Pancreas (tissue), 10 donors: ENCODE data around the gene POMGNT1. TPM values are rescaled to one million over a fixed set of nuclear protein-coding genes. Genes with fewer than 3 reads are reported as not detected.

Experiments
- ATAC-seq, 4 donors: fragments of 200-7000 bp; cut with Tn5 transposase; one replicate each; pipeline versions ENCODE4 v1.8.0 to v1.9.1; 2020; ENCODE audit warnings: mild to moderate bottlenecking in 4 of 4, moderate library complexity in 4 of 4
- DNase-seq, 6 donors: peaks; one replicate each; pipeline ENCODE4 v3.0.0-alpha.2; 2020
- FAIRE-seq: peaks from 2 replicates; lab custom pipeline; 2012; peaks lifted over from hg19 to GRCh38; lab: Jason Lieb, UNC
- H3K27ac ChIP-seq, 4 donors: fragments of 200-600 bp; sonication (generic); 1 replicate in 3 of 4; 2 replicates in 1 of 4; pipeline versions ENCODE4 v1.5.0 to v1.8.0; 2020
- H3K27me3 ChIP-seq, 4 donors: fragments of 200-600 bp; one replicate each; pipeline ENCODE4 v1.8.0; 2021
- H3K36me3 ChIP-seq, 3 donors: fragments of 200-600 bp; sonication (generic) in 1 of 3; one replicate each; pipeline versions ENCODE4 v1.5.0 to v1.8.0; 2020 to 2021
- H3K4me1 ChIP-seq, 3 donors: fragments of 200-600 bp; one replicate each; pipeline ENCODE4 v1.8.0; 2021
- H3K4me3 ChIP-seq, 4 donors: fragments of 200-600 bp; sonication (generic) in 2 of 4; one replicate each; pipeline versions ENCODE4 v1.5.0 to v1.8.0; 2020 to 2021
- H3K9me3 ChIP-seq, 4 donors: fragments of 200-600 bp; one replicate each; pipeline ENCODE4 v1.8.0; 2021
- CTCF ChIP-seq, 4 donors: fragments of 200-600 bp; sonication (generic) in 3 of 4; IDR thresholded peaks; one replicate each; pipeline versions ENCODE4 v1.5.0 to v1.8.0; 2021; ENCODE audit warnings: antibody characterized with exemption in 4 of 4
- WGBS, 2 donors: extraction: QIAGEN DNeasy Blood & Tissue Kit; methylation state at CpG; one replicate each; pipeline ENCODE4 v1.1.7; 2013; 5-methylcytosine and 5-hydroxymethylcytosine counted together
- intact Hi-C, 3 donors: fragments of 100-400 bp; cut with DNase I; formaldehyde crosslinking; loops; one replicate each; pipeline versions ENCODE4 v1.11.1 to v1.14.2; 2022
- polyA plus RNA-seq, 2 donors: library from polyadenylated mRNA; stranded (reverse); fragments of 200-250 nt; gene quantifications; one replicate each; pipeline ENCODE4 v1.2.3, GENCODE V29; 2013
- total RNA-seq, 6 donors: library from RNA; stranded (reverse); fragmentation: NEBNext Ultra II Directional in 4 of 6; extraction: Animal tissue kit (Norgen Biotek cat#: 25700) in 4 of 6; gene quantifications; one replicate each; pipeline versions ENCODE4 v1.2.1 to v1.2.4, GENCODE V29; 2021 to 2023
- donor health status: healthy with polysubstance abuse.
- donor health status: DM: no; HTN: no; CAD: no; lungs with moderate emphysema.
- donor health status: DM: no; HTN: no; CAD: no.
- donor health status: control.
- donor health status: control.
- donor health status: Bipolar disorder and iron deficiency.
- donor health status: DM: yes; HTN: yes; CAD: no.
- donor health status: DM: no; HTN: no; CAD: no.
- donor health status: DM: no; HTN: no; CAD: no.
- donor health status: DM: yes; HTN: yes; CAD: no.

The POMGNT1 gene
- total and polyA plus RNA-seq, 8 donors = 23.5 to 59.2 (median 36.1) TPM

DNA sequence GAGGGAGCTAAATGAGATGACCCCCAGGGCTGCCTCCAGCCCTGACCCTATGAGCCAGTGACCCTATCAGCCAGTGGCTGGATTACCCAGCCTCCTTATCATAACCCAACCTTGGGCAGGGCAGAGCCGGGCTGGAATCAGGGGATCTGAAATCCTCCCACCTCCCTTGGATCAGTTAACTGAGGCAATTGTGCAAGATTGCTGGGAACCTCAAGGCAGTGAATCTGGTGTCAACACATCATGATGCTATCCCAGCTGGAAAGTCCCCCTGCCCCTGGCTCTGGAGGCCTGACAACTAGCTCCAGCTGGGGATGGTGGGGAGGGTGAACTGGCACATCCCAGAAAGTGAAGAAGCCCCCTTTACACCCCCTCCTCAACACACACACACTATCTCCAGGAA lies 29.8 kb downstream of the POMGNT1 start:
- no peak for TF ChIP-seq CTCF (IDR thresholded peaks at IDR 0.05)
- Histone ChIP-seq H3K4me1 (peaks cover 0 to 7% (median 4%) of the 10 kb centered on the region in 3 donors), H3K9me3 (no peaks in the 10 kb centered on the region), H3K27me3 (no peaks in the 10 kb centered on the region), H3K27ac (no peak overlapping the region), H3K4me3 (no peak overlapping the region), H3K36me3 (no peaks in the 10 kb centered on the region)
- 59 to 66% methylated on average over 1 of the region's 1 CpG for WGBS, 2 donors
- intact Hi-C loops = no loop called here
- no peak for ATAC-seq
- FAIRE-seq = no peak
- no peak for DNase-seq

- Histone ChIP-seq H3K9me3 (no peaks in the 10 kb centered on the region), H3K27me3 (no peaks in the 10 kb centered on the region), H3K36me3 (no peaks in the 10 kb centered on the region), H3K4me1 (peaks cover 0 to 7% (median under 1%) of the 10 kb centered on the region in 3 donors), H3K27ac (peak overlapping the region in 2 of 4 donors; percentile 7 to 22), H3K4me3 (peak overlapping the region in 2 of 4 donors; percentile 19 to 45)
- WGBS, 2 donors = 12 to 18% methylated on average over 47 of the region's 47 CpGs
- FAIRE-seq (no peak), ATAC-seq (peak in 3 of 4 donors; percentile 35 to 51 (median 38)), DNase-seq (no peak)
- intact Hi-C loops = no loop called here
- TF ChIP-seq CTCF (IDR thresholded peaks at IDR 0.05) = no peak
Measured at GRCh38 chr1:46166521-46167462, 31.4 kb downstream of the POMGNT1 start.

- H3K4me3 ChIP-seq = no peak overlapping the region
- no peak for TF ChIP-seq CTCF (IDR thresholded peaks at IDR 0.05)
- intact Hi-C loops = no loop called here
- ATAC-seq = no peak
- H3K27me3 ChIP-seq = no peaks in the 10 kb centered on the region
- WGBS, 2 donors = 79 to 80% methylated on average over 1 of the region's 1 CpG
- no peak for FAIRE-seq
- DNase-seq = no peak
- no peaks in the 10 kb centered on the region for H3K4me1 ChIP-seq
- H3K27ac ChIP-seq = no peak overlapping the region
- no peaks in the 10 kb centered on the region for H3K9me3 ChIP-seq
- H3K36me3 ChIP-seq = no peaks in the 10 kb centered on the region
Measured at GRCh38 chr1:46160212-46160611, 38.0 kb downstream of the POMGNT1 start.

GRCh38 chr1:46159516-46159915 lies 38.7 kb downstream of the POMGNT1 start:
- TF ChIP-seq CTCF (IDR thresholded peaks at IDR 0.05) = no peak
- no peak for DNase-seq
- ATAC-seq = no peak
- FAIRE-seq = no peak
- Histone ChIP-seq H3K4me1 (no peaks in the 10 kb centered on the region), H3K27ac (no peak overlapping the region), H3K36me3 (no peaks in the 10 kb centered on the region), H3K9me3 (no peaks in the 10 kb centered on the region), H3K4me3 (no peak overlapping the region), H3K27me3 (no peaks in the 10 kb centered on the region)
- 62 to 70% methylated on average over 3 of the region's 3 CpGs for WGBS, 2 donors
- intact Hi-C loops = no loop called here
